Uterus (tissue), 2 donors: ENCODE results near the gene FOXP2.

ENCODE experiments used
- POLR2A ChIP-seq, 2 donors: fragments of 450-650 bp; IDR thresholded peaks; one replicate each; pipeline ENCODE4 v1.6.1; 2016; ENCODE audit warnings: antibody characterized with exemption in 2 of 2, mild to moderate bottlenecking in 1 of 2, moderate library complexity in 1 of 2
- TF ChIP-seq, protein P1 (sequence below), 4 experiments: fragments of 200-600 bp in 2 of 4; fragments of 450-650 bp in 2 of 4; sonication (generic) in 2 of 4; IDR thresholded peaks; one replicate each; pipeline ENCODE4 v1.5.1; 2016 to 2019; ENCODE audit warnings: antibody characterized with exemption in 4 of 4, mild to moderate bottlenecking in 2 of 4, moderate library complexity in 1 of 4

DNA sequence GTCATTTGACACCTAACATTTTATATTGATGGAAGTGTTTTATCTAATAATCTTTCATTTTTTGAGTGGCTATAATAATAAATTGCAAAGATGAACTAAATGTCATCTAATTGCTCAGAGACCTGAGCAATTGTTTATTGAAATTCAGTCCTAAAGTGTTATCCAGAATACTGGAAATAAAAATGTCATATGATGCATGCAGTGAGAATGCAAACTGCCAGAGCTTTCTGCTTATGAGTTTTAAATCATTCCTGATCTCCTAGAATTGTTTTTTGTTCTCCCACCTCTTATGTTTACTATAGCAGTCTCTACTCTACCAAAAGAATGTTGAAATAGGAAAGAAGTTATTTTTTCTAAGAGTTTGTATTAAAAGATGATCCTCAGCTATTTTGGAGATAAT, 116.7 kb downstream of the FOXP2 start:
- TF ChIP-seq, protein P1, sequence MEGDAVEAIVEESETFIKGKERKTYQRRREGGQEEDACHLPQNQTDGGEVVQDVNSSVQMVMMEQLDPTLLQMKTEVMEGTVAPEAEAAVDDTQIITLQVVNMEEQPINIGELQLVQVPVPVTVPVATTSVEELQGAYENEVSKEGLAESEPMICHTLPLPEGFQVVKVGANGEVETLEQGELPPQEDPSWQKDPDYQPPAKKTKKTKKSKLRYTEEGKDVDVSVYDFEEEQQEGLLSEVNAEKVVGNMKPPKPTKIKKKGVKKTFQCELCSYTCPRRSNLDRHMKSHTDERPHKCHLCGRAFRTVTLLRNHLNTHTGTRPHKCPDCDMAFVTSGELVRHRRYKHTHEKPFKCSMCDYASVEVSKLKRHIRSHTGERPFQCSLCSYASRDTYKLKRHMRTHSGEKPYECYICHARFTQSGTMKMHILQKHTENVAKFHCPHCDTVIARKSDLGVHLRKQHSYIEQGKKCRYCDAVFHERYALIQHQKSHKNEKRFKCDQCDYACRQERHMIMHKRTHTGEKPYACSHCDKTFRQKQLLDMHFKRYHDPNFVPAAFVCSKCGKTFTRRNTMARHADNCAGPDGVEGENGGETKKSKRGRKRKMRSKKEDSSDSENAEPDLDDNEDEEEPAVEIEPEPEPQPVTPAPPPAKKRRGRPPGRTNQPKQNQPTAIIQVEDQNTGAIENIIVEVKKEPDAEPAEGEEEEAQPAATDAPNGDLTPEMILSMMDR (IDR thresholded peaks at IDR 0.05) = no peak
- no peak for TF ChIP-seq POLR2A (IDR thresholded peaks at IDR 0.05)
